ENCODE data around the gene PODXL2.
A peak's percentile ranks its signal among the peaks of the same experiment; 100 is the strongest.
"Not testable (repeated sequence)": the region's sequence is repeated elsewhere in the genome, so short reads cannot be mapped to it uniquely, and the experiment has no call there.

The PODXL2 gene

DNA sequence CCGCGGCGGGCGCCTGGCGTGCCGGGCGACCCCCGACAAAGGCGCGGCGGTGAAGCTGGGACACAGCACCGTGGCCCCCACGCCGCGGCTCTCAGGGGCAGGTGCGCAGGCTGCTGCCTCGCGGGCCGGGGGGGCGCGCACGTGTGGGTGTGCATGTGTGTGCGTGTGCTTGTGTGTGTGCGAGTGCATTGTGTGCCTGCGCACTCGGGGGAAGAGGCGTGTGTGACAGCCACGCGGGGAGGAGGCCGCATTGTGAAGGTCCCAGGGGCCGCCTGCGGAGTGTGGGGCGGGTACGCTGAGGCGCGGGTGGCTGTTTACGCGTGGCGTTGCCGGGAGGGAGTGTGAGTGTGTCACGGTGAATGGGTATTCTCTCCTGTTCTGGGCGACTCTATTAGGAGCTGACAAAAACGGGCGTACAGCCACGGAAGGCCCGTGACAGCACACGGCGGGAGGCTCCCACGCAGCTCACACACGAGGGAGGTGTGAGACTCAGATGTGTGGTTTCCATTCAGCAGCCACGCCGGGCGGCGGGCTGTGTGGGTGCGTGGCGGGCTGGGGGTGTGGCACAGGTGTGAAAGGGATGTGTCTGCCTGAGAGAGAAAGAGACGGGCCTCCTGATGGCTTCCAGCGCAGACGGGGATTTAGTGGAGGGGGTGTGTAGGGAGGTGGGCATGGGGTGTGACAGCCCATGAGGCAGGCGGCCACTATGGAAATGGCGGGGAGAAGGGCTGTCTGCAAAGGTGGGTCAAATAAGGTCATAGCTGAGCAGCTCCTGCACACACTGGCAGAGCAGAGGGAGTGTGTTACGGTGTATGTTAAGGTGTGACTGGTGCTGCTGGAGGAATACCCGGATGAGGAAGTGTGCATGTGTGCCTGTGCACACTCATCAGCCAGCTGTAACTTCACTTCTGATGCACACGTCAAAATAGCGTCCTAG, 750 bp downstream of the PODXL2 start:
- peak; percentile 50 for DNase-seq (ENCODE audit: low read depth)

DNA sequence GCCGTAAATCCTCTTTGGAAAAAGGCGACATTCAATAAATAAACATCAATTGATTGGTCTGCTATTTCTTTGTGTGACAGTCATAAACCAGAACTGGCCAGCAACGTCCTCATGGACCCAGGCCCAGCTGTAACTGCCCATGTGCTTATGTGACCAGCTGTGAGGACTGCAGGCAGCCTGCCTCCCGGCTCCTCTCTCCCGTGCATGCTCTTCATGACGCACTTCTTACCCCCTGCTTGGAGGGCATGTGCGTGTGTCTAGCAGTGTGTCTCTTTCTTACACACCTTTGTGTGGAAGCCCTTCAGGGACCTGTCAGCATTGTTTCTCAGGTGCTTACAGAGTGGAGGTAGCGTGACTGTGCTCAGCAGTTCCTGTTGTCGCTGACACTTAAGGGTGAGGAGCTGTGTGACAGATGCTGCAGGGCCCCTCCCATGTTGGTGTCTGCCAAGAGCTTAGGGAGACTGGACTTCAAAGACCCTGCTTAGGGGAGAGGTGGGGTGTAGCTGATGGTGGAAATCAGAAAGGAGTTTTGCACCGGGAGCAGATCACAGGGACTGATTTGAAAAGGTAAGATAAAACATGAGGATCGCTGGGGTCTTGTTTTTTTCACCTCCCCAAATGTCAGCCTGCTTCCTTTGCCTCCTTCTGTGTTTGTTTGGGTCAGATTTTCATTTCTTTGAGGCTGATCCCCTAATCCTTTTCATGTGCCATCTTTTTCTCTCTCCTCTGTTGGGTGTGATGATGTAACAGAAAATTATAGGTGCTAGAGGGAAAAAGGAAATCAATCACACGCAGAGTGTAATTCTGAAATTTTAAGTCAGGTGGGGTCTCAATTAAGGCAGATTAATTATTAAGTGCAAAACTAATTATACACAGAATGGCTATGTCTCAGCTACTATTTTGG, 2.1 kb downstream of the PODXL2 start:
- DNase-seq (ENCODE audit: low read depth): no peak

DNA sequence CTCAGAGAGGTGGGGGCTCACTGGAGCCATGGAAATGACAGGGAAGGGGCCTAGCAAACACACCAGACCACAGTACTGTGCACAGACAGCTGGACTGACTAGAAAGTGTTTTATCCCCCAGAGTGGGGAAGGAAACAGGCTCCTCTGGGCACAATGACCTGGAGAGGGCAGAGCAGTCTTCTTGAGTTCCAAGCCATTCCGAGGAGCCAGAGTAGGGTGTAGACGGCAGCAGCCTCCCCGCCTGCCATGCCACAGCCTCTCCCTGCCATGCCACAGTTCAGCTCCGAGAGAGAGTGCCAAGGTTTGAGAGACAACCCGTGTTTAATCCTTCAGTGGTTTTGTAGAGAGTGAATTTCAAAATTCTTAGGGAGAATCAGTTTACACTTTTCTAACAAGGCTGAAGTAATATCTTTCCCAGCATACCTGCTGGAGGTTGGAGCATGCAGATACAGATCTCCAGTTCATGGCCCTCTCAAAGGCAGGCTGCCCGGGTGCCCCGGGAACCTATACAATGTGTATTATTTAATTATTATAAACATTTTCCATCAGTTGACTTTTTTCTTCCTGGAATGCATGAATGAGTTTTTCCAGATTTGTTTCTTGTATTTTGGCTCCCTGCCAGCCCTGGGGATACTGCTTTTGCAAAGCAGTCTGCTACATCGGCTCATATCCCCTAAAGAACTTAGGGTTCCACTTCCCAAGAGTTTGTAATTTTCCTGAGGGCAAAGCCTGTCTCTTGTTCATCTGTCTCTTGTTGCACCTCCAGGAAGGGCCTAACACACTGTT, 3.2 kb downstream of the PODXL2 start:
- no peak for DNase-seq (ENCODE audit: low read depth)

DNA sequence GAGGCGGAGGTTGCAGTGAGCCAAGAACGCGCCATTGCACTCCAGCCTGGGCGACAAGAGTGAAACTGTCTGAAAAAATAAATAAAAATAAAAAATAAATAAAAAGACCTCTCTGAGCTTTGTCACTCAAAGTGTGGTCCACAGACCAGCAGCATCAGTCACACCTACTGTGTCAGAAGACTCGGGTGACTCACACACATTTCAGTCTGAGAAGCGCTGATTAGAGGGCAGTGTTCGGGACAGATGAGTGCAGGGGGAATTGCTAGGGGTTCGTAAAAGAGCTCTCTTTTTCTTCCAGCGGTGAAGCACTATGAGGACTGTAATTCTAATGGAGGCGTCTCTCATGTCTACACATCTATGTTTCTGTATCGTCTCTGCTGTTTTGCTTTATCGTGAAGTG, 5.7 kb downstream of the PODXL2 start:
- no peak for DNase-seq (ENCODE audit: low read depth)

DNA sequence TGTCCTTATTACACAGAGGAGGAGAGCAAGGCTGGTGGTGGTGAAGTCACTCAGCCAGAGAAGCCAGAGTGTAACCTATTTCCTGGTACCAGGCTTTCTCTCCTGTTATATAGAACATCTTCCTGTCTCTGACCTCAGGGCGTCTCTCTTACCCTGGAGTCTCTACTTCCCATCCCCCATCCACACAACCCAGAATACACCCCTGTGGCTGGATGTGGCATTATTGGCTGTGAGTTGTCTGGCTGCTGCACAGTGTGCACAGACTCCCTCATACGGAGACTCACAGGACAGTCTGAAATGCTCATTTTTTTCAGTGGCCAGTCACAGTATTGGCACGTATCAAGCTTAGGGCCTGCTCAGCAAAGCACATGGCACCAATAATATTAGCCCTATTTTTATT, 8.6 kb downstream of the PODXL2 start:
- no peak for DNase-seq (ENCODE audit: low read depth)

DNA sequence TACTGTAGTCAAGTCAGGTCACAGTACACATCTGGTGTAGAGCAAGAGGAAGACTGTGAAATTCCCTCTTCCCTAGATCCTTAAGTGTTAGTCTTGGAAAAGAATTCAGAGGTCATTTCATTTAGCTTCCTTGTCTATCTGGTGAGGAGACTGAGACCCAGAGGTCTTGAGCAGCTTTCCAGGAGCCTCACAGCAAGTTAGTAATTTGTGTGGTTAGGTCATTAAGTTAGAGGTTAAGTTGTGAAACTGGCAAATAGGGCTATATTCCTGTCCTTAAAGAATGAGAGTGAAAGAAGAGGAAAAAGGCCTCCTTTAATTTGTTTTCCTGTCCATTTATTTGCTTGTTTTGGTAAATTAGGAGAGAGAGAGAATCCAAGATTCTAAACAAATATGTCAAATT, 9.0 kb downstream of the PODXL2 start:
- DNase-seq (ENCODE audit: low read depth): no peak

DNA sequence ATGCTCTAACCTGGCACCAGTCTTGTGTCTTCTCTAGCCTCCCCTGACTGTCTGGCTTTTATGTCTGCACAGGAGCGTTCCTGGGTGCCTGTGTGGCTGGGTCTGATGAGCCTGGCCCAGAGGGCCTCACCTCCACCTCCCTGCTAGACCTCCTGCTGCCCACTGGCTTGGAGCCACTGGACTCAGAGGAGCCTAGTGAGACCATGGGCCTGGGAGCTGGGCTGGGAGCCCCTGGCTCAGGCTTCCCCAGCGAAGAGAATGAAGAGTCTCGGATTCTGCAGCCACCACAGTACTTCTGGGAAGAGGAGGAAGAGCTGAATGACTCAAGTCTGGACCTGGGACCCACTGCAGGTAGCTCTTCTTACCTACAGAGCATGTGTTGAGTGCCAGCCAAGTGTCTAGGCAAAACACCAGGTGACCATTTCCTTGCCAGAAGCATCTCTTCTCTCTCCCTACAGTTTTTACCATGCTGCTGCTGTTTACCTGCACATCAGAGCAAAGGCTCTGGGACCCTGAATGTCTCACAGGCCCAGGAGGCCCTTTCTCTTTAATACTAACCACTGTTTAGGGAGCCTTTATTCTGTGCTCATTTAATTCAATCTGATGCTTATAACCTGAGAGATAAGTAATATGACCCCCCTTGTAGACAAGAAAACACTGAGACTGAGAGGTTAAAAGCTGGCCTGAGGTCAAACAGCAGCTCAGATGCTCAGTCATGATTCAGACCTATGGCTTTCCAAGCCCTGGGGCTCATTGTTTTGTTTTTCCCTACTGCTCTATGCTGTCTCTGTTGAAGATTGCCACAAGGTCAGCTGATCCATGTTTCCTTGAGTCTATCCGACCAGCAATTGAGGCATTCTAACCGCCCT, 10.4 kb downstream of the PODXL2 start:
- no peak for DNase-seq (ENCODE audit: low read depth)

DNA sequence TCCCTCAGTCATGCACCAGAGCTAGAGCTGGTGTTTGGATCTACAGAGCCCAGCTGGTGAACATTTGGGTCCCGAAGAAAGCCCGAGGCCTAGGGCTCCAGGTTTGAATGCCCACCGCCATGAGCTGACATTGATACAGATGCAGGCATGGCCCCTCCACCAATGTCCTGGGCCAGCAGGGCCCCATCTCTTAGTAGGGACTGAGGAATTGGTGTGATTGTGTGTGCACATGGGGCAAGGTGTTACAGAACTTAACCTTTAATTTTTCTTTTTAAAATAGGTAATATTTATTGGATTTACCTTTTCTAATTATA, 11.0 kb downstream of the PODXL2 start:
- DNase-seq (ENCODE audit: low read depth): no peak

DNA sequence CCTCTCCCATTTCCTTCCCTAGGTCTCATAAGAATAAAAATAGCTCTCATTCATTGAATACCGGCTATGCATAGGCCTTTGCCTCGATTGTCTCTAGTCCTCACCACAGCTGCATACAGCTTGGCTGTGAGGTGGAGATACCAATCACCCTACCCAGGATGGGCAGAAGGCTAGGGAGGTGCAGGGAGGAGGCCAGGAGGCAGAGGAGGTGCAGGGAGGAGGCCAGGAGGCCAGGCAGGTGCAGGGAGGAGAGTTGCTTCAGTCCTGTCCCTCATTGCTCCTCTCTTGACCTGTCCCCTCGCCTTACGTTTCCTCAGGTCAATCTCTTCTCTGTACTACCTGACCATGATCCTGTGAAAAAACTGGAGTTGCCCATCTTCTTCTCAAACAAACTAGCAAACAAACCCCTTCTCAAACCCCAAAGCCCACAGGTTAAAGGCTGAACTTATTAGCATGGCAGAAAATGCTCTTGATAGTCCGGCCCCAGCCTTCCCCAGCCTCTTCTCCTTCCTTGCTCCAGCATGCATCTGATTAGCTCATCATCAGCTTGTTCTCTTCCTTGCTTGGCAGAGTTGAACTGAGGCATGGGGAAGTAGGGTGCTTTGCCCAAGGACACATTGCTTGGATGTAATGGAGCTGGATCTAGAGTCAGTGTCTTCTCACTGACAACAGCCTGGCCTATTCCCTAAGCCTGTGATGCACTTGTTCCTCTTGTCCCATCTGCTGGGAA, 15.8 kb downstream of the PODXL2 start:
- no peak for DNase-seq (ENCODE audit: low read depth)

DNA sequence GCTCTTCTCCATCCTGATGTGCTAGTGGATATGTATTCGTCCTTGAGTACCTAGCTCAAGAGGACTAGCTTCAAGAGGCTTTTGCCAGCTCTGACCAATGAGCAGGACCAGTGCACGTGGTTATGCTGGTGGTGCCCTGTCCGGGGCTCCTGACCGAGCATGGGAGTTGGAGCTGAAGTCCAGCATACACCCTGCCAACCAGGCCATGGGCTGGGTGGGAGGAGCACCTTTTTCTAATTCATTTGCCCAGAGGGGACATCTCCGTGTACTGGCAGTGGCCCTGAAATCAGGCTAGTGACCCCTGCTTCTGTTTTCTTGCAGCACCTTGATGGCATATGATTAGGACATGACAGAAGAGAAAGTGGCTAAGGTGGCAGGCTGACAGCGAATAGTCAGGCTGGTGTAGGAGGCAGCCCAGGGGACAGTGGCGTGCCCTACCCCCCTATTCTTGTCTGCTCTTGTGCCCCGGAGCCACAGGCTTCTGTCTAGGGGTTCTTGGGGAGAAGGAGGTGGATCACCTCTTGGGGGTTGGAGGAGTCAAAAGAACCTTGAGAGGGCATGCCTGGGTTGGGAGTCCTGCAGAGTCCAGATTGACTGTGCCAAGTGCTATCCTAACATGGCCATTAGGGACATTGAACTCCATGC, 16.5 kb downstream of the PODXL2 start:
- no peak for DNase-seq (ENCODE audit: low read depth)

DNA sequence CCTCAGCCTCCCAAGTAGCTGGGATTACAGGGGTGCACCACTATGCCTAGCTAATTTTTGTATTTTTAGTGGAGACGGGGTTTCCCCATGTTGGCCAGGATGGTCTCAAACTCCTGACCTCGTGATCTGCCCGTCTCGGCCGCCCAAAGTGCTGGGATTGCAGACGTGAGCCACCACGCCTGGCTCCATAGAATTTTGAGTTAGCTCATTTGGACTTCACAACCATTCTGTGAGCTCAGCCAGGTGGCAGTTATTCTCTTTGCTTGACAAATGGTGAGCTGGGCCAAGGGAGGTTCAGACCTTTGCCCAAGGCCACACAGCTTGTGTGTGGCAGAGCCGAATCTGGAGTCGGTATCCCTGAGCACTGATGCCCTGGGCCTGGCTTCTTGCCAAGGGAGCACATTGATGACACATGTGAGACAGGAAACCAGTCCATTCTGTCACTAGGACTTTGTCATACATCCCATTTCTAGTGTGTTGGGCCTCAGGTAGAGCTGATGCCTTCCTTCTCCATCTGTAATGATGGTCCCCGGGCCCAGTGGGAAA, 17.6 kb downstream of the PODXL2 start:
- DNase-seq (ENCODE audit: low read depth): no peak

DNA sequence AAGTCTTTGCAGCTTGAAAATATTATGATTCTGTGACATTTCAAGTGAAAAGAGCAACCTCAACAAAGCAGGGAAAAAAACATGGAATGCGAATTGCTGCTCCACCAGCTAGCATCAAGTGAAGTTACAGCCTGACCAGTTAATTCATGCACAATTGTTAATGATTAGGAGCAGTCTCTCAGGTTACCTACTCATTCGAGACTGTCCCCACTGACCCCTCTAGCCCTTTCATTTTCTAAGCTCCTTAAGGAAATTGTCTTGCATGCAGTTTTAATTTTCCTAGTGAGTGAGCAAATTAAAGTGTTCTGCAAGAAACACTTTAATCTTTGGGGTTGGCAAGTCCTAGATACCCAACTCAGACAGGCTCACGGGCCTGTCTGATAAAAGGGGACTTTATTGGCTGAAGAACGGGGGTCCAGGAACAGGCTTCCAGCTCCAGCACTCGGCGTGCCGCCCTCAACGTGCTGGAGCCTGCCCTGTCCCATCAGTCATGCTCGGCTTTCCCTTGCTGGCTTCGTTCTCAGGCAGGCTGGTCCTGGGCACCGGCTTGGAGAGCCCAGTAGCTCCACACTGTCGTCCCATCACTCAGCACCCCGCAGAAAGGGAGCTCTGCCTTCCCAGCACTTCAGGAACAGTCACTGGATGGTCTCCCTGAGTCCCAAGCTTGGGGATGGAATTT, 18.3 kb downstream of the PODXL2 start:
- no peak for DNase-seq (ENCODE audit: low read depth)

DNA sequence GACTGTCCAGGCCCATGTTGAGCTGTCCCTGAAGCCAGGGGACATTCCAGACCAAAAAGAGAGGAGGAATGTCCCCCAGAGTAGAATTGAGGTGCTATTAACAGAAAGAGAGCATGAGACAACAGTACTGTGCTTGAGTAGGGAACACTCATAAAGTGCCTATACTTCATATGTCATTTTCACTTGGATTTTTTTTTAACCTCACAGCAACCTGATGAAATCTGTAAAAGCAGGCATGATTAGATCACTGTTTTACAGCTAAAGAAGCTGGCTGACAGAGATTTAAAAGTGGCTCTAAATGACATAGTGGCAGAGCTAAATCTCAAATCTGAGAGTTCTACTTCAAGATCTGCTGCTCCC, 18.8 kb downstream of the PODXL2 start:
- no peak for DNase-seq (ENCODE audit: low read depth)

DNA sequence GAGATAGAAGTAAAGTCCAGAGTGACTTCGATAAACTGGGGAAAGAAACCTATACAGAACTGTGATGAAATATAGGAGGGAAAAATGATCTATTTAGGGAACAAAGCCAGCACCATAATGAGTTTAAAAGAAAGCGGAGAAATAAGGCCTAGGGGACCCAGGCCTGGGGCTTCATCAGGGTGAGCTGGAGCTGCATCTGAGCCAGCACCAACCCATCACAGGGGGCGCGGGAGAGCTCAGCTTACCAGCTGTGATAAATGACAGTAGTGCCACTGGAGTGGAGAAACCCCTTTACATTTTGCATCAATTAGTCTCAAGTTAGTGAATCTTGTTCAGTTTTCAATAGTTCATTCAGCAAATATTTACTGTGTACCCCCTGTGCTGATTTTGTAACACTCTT, 21.3 kb downstream of the PODXL2 start:
- no peak for DNase-seq (ENCODE audit: low read depth)

DNA sequence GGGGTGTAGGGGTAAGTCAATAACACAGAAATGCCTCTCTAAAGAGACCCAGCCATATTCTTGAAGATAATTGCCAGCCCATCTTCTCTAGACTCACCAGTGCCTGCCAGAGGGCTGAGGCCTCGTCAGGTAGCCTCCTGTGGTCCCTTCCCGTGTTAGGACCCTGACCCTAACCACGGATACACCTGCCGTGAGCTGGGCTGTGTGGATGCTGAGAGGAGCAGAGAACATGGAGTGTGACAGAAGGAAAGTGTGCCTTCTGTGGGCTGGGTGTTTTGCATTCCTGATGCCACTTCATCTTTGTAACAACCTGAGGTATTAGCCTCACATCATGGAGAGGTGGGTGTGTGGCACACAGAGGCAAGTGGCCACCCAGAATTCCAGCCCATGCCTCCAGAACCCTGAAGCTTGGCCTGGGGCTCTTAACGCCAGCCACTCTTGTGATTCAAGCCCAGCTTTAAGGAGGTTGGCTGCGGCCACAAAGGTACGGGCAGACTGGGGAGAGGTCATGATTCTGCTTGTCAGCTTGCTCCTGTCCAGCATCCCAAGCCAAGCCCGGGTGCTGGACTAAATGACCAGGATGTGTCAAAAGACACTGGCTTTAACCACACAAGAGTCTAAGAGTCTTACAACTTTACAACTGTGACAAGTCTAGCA, 22.7 kb downstream of the PODXL2 start:
- DNase-seq (ENCODE audit: low read depth): no peak

DNA sequence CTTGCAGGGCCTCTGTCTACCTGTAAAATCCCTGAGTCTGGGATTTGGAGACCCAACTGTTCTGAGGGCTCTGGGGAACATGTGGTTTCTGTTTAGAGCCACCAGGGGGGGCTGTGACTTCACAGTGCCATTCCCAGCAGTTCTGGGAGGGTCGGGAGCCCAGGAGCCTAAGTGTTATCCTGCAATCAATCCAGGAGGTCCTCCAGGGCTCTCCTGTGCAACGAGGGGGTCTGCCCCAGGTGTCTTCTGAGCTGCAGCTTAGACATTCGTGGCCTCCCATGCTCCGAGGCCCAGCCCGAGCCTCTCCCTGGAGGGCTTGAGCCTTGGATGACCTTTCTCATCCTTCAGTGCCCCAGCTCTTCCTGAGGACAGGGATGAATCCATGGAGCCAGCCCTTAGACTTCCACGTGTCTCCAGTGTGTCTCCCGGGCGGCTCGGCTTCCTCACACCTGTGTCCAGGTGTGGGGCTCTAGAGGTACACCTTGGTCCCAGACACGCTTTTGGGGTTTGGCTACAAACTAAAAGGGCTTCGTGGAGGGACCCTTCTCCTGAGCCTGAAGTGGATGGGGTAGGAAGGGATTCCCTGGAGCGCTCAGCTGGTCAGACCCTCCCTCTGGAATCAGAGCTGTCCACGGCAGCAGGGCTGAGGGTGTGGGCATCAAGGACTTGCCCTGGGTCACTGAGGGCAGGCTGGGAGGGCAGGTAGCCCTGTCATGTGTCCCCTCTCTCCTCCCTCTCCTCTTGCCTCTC, 23.4 kb downstream of the PODXL2 start:
- DNase-seq (ENCODE audit: low read depth): no peak

DNA sequence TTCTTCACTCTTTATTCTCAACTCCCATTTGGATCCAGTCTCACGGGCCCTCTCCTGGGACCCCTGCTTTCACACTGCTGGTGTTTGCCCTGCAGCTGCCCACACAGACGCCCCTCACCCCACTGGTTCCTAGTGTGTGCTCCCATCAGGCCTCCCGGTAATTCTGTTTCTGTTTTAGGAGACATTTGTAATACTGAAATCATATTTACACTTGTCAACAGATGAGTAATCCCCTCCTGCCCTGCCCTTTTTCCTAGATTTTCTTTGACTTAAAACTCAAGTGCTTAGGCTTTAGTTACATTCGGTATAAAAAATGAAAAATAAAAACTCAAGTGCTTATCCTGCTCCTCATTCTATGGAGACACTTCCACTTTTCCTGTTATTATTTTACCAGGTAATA, 25.4 kb downstream of the PODXL2 start:
- DNase-seq (ENCODE audit: low read depth): no peak

DNA sequence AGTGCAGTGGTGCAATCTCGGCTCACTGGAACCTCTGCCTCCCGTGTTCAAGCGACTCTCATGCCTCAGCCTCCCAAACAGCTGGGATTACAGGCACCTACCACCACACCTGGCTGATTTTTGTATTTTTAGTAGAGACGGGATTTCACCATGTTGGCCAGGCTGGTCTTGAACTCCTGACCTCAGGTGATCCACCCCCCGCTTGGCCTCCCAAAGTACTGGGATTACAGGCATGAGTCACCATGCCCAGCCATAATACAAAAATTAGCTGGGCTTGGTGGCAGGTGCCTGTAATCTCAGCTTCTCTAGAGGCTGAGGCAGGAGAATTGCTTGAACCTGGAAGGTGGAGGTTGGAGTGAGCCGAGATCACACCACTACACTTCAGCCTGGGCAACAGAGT, 26.0 kb downstream of the PODXL2 start:
- DNase-seq (ENCODE audit: low read depth): not testable (repeated sequence)
